NCI-H146 treated with DMSO at 0.1 percent for 48 hours (cell line): ENCODE results near the gene CFAP210.
"Not testable (repeated sequence)": the region's sequence is repeated elsewhere in the genome, so short reads cannot be mapped to it uniquely, and the experiment has no call there.

ENCODE experiments used
- DNase-seq: peaks from one replicate; lab custom pipeline; 2025; ENCODE audit not compliant: unreplicated experiment; lab: John Stamatoyannopoulos, UW

CFAP210 gene

DNA sequence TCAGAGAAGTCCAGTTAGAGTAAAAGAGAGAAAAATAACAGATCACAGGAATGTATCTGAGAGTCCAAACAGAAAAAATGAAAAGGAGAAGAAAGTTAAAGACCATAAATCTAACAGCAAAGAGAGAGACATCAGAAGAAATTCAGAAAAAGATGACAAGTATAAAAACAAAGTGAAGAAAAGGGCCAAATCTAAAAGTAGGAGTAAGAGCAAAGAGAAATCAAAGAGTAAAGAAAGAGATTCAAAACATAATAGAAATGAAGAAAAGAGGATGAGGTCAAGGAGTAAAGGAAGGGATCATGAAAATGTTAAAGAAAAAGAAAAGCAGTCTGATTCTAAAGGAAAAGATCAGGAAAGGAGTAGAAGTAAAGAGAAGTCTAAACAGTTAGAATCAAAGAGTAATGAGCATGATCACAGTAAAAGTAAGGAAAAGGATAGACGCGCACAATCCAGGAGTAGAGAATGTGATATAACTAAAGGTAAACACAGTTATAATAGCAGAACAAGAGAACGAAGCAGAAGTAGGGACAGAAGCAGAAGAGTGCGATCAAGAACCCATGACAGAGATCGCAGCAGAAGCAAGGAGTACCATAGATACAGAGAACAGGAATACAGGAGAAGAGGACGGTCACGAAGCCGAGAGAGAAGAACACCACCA is 57.6 kb downstream of the CFAP210 start:
- DNase-seq = no peak

DNA sequence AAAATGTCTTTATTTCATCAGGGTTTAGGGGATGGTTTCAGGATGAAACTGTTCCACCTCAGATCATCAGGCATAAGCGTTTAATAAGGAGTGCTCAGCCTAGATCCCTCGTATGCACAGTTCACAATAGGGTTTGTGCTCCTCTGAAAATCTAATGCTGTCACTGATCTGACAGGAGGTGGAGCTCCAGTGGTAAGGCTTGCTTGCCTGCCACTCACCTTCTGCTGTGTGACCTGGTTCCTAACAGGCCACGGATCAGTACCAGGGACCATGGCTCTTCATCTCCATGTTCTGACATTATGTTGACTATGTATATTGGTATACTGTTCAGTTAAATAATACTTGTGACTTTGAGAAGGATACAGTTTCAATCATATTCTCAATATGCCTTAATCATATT is 68.4 kb downstream of the CFAP210 start:
- DNase-seq = no peak

DNA sequence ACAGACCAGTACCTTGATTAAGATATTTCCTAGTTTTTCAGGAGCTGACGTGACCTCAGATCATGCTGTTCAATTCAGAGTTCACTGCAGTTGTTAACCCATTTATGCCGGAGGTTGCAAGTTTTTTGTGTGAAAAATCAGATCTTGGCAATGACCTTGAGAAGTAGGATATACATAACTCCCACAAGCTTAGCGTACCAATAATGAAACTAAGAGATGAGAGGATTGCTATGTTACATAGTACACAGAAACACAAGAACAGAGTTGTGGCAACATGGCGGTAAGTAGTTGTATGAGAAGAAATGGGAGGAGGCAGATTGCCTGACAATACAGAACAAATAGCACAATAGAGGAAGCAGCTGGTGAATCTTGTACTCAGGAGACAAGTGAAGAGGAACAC is 71.0 kb downstream of the CFAP210 start:
- DNase-seq = no peak

DNA sequence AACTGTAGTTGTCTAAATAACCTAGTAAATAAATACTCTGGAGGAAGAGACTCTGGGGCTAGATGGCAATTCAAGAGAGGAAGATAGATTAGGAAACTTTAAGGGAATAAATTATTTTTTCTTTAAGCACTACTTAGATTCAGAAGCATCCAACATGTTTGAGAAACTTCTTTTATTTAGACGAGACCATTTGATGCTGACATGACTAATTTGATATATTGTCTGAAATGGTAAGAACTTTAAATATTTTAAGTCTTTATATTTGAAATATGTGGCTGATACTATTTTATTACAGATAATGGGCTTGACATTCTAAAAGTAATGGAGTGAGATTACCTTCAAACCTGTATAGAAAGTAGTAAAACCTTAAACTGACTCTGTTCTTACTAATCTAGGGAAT is 73.7 kb downstream of the CFAP210 start:
- DNase-seq = no peak

DNA sequence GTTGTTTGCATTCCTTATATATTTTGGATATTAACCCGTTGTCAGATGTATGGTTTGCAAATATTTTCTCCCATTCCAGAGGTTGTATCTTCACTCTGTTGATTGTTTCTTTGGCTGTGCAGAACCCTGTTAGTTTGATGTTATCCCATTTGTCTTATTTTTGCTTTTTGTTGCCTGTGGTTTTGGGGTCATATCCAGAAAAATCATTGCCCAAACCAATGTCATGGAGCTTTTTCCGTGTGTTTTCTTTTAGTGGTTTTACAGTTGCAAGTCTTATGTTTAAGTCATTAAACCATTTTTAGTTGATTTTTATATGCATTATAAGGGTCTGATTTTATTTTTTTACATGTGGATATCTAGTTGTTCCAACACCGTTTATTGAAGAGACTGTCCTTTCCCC is 74.3 kb downstream of the CFAP210 start:
- DNase-seq = no peak

DNA sequence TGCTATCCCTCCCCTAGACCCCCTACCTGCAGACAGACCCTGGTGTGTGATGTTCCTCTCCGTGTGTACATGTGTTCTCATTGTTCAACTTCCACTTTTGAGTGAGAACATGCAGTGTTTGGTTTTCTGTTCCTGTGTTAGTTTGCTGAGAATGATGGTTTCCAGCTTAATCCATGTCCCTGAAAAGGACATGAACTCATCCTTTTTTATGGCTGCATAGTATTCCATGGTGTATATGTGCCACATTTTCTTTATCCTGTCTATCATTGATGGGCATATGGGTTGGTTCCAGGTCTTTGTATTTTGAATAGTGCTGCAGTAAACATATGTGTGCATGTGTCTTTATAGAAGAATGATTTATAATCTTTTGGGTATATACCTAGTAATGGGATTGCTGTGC is 78.2 kb downstream of the CFAP210 start:
- DNase-seq = not testable (repeated sequence)

DNA sequence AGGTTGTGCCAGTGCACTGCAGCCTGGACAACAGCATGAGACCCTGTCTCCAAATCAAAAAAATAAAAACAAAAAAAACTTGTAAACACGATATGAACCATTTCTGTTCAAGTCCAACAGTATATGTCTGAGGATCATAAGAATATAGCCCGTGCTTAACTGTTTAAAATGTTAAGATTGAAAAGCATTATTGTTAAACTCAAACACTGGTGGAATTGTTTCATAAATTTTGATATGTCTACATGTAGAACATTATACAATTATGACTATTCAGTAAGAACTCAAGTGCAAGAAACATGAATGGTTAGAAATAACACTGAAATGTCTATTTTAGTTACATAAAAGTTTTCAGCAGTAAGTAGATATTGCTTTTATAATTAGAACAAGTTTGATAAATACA is 80.3 kb downstream of the CFAP210 start:
- DNase-seq = no peak

DNA sequence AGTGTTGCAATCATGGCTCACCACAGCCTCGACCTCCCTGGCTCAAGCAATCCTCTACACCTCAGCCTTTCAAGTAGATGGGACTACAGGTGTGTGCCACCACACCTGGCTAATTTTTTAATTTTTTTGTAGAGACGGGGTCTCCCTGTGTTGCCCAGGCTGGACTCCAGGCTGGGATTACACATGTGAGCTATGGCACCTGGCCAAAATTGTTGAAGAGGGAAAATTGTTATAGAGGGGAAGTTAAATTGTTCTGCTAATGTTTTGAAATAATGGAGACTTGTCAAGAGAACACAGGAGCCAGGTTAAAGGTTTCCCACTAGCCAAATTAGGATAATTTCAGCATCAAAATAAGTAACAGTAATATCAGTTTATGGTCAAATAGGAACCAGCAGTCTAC is 84.9 kb downstream of the CFAP210 start:
- no peak for DNase-seq

DNA sequence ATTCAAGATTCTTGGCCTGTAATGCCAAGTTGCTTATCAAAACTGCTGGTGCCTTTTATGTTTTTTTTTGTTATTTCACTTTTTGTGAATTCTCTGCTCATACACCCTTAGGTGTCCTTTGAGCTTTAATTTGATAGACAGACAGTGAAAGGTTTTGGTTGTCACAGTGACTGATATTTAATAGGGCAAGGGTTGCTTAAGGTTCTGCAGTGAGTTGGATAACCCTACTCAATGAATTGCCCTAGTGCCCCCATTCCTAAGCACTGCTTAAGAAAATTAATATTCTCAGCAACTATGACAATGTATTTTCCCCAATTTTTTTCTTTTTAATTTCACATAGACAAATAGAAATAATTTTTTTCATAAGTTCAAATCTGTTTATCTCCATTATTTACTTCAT is 94.6 kb downstream of the CFAP210 start:
- DNase-seq = no peak

DNA sequence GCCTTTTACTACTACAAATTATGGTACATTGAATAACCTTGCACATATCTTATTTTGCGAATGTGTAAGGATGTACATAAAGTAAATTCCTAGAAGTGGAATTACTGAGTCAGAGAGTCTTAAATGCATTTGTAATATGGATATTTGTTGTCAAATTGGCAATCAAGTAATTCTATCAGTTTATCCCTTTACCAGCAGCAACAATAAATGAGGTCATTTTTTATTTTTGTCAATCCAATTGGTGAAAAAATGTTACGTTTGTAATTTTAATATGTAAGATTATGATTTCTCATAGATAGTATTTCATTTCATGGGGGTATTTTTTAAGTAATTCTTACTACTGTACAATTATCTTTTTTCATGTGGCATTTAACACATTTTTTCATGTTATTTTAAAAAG is 95.2 kb downstream of the CFAP210 start:
- no peak for DNase-seq

DNA sequence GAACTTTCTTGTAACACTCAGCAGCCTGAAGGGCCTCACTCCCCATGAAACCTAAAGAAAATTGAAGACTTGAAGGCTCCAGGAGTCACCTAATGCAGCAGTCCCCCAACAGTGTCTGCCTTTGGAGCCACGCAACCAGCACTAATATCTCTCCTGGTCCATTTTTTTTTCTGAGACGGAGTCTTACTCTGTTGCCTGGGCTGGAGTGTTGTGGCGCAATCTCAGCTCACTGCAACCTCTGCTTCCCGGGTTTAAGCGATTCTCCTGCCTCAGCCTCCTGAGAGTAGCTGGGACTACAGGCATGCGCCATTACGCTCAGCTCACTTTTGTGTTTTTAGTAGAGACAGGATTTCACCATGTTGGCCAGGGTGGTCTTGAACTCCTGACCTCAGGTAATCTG is 97.7 kb downstream of the CFAP210 start:
- not testable (repeated sequence) for DNase-seq
